Spleen (tissue), 11 donors: ENCODE results near the gene FTO. TPM values are rescaled to one million over a fixed set of nuclear protein-coding genes. Genes with fewer than 3 reads are reported as not detected.

Source experiments
- DNase-seq: peaks from one replicate; pipeline ENCODE4 v3.0.0-alpha.2; 2020
- H3K27ac ChIP-seq, 8 donors: fragments of 200-600 bp; sonication (generic) in 7 of 8; 1 replicate in 4 of 8; 2 replicates in 4 of 8; pipeline versions ENCODE4 v1.5.0 to v1.8.0; 2016 to 2021; ENCODE audit warnings: inconsistent platforms in 4 of 8, mild to moderate bottlenecking in 4 of 8, moderate library complexity in 1 of 8
- H3K27me3 ChIP-seq, 7 donors: fragments of 200-600 bp; sonication (generic) in 6 of 7; replicated peaks in 1 of 7; 1 replicate in 4 of 7; 2 replicates in 3 of 7; pipeline versions ENCODE4 v1.5.0 to v1.8.0; 2016 to 2021; ENCODE audit warnings: inconsistent platforms in 3 of 7, mild to moderate bottlenecking in 1 of 7
- H3K36me3 ChIP-seq, 6 donors: fragments of 200-600 bp; sonication (generic) in 5 of 6; 1 replicate in 4 of 6; 2 replicates in 2 of 6; pipeline versions ENCODE4 v1.5.0 to v1.8.0; 2016 to 2021; ENCODE audit warnings: inconsistent platforms in 2 of 6
- H3K4me1 ChIP-seq, 6 donors: fragments of 200-600 bp; sonication (generic) in 5 of 6; 1 replicate in 3 of 6; 2 replicates in 3 of 6; pipeline versions ENCODE4 v1.5.0 to v1.8.0; 2016 to 2021; ENCODE audit warnings: inconsistent platforms in 3 of 6
- H3K4me3 ChIP-seq, 8 donors: fragments of 200-600 bp; sonication (generic) in 7 of 8; 1 replicate in 4 of 8; 2 replicates in 4 of 8; pipeline versions ENCODE4 v1.5.0 to v1.8.0; 2016 to 2021; ENCODE audit warnings: inconsistent platforms in 4 of 8, mild to moderate bottlenecking in 4 of 8, moderate library complexity in 2 of 8
- H3K9me3 ChIP-seq, 8 donors: fragments of 200-600 bp; sonication (generic) in 7 of 8; 1 replicate in 4 of 8; 2 replicates in 4 of 8; pipeline versions ENCODE4 v1.5.0 to v1.8.0; 2016 to 2021; ENCODE audit warnings: inconsistent platforms in 4 of 8
- POLR2A ChIP-seq, 3 donors: fragments of 450-650 bp; IDR thresholded peaks; one replicate each; pipeline ENCODE4 v1.5.1; 2017; ENCODE audit warnings: antibody characterized with exemption in 3 of 3, mild to moderate bottlenecking in 1 of 3
- POLR2AphosphoS5 ChIP-seq, 3 donors: sonication (generic); formaldehyde crosslinking; IDR thresholded peaks; one replicate each; pipeline ENCODE4 v1.5.1; 2017; ENCODE audit warnings: antibody characterized with exemption in 3 of 3
- WGBS, 5 donors: extraction: QIAGEN DNeasy Blood & Tissue Kit in 3 of 5; methylation state at CpG; one replicate each; pipeline versions ENCODE4 v1.1.5 to v1.1.7; 2013 to 2018; 5-methylcytosine and 5-hydroxymethylcytosine counted together
- intact Hi-C: fragments of 100-400 bp; cut with DNase I; formaldehyde crosslinking; loops from one replicate; pipeline ENCODE4 v1.15.0; 2023; ENCODE audit warnings: low total_unique reads
- polyA plus RNA-seq, 3 donors: library from polyadenylated mRNA; stranded (reverse); fragments of 200-250 nt; gene quantifications; one replicate each; pipeline ENCODE4 v1.2.1, GENCODE V29; 2013
- total RNA-seq, 7 donors: library from RNA; depleted of rRNA in 3 of 7; stranded (reverse); fragments of >200 nt in 3 of 7; fragmentation: NEBNext Ultra II Directional in 4 of 7; extraction: Animal tissue kit (Norgen Biotek cat#: 25700) in 4 of 7; gene quantifications; one replicate each; pipeline versions ENCODE4 v1.1.0 to v1.2.1, GENCODE V29; 2016 to 2021
- TF ChIP-seq, protein P1 (sequence below), 11 experiments: fragments of 200-600 bp in 7 of 11; fragments of 450-650 bp in 4 of 11; sonication (generic) in 4 of 11; IDR thresholded peaks in 8 of 11; conservative IDR thresholded peaks in 3 of 11; 1 replicate in 7 of 11; 2 replicates in 4 of 11; pipeline versions ENCODE4 v1.4.0 to v1.8.0; 2016 to 2021; ENCODE audit warnings: antibody characterized with exemption in 11 of 11, inconsistent platforms in 4 of 11, mild to moderate bottlenecking in 1 of 11
- donor health status: healthy with polysubstance abuse.
- donor health status: DM: no; HTN: no; CAD: no; lungs with moderate emphysema.
- donor health status: DM: no; HTN: no; CAD: no.
- donor health status: Bipolar disorder and iron deficiency.
- donor health status: healthy.
- donor health status: DM: no; HTN: no; CAD: no.
- donor health status: DM: yes; HTN: yes; CAD: no.

FTO gene
- total and polyA plus RNA-seq, 10 donors, result 6.8 to 89.8 (median 68.4) TPM

DNA sequence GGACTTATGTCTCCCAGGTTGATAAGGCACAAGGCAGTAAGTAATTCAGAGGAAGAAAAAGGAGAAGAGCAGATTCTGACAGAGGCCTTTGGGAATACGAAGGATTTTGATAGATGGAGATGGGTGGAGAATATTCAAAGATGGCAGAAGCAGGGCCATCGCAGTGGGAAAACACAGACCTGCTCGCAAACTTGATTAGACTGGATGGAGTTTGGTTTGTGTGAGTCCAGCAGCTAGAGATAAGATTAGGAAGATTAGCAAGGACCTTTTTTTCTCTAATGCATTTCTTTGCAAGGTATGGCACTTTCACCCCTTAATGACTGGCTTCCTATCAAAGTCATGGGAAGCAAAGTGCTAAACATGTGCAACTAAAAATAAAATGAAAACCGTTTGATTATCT, 196.7 kb downstream of the FTO start:
- 82 to 85% (median 84%) methylated on average over 4 of the region's 4 CpGs for WGBS, 5 donors
- Histone ChIP-seq H3K4me3 (no peak overlapping the region), H3K27ac (no peak overlapping the region), H3K4me1 (peaks cover 0 to 6% (median 0%) of the 10 kb centered on the region in 6 donors), H3K36me3 (peaks cover 0 to 12% (median 0%) of the 10 kb centered on the region in 6 donors), H3K9me3 (no peaks in the 10 kb centered on the region), H3K27me3 (no peaks in the 10 kb centered on the region)
- TF ChIP-seq, protein P1, sequence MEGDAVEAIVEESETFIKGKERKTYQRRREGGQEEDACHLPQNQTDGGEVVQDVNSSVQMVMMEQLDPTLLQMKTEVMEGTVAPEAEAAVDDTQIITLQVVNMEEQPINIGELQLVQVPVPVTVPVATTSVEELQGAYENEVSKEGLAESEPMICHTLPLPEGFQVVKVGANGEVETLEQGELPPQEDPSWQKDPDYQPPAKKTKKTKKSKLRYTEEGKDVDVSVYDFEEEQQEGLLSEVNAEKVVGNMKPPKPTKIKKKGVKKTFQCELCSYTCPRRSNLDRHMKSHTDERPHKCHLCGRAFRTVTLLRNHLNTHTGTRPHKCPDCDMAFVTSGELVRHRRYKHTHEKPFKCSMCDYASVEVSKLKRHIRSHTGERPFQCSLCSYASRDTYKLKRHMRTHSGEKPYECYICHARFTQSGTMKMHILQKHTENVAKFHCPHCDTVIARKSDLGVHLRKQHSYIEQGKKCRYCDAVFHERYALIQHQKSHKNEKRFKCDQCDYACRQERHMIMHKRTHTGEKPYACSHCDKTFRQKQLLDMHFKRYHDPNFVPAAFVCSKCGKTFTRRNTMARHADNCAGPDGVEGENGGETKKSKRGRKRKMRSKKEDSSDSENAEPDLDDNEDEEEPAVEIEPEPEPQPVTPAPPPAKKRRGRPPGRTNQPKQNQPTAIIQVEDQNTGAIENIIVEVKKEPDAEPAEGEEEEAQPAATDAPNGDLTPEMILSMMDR (IDR thresholded peaks at IDR 0.05 in 8 of 11, conservative IDR thresholded peaks at IDR 0.05 in 3 of 11), result no peak
- TF ChIP-seq POLR2A (IDR thresholded peaks at IDR 0.05) (no peak), POLR2AphosphoS5 (IDR thresholded peaks at IDR 0.05) (no peak)
- intact Hi-C loops, result no loop called here
- DNase-seq, result no peak

DNA sequence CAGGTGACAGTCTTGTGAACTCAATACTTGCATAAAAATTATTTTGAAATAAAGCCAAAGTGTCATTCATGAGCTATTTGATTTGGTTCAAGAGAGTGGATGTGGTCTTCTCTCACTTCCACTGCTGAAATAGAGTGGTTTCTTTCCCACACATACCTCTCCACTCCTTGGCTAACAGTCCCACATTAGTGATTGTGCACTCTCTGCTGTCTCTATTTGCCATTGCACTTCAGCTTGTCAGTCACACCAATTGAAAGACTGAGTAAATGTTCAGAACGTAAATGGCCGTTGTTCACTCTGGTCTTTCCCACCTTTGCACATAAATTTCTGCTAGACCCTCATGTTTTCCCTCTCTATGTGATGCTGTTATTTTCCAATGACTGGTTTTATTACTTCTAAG, 197.5 kb downstream of the FTO start:
- WGBS, 5 donors, result 95 to 98% (median 95%) methylated on average over 2 of the region's 2 CpGs
- Histone ChIP-seq H3K36me3 (peaks cover 0 to 18% (median 0%) of the 10 kb centered on the region in 6 donors), H3K27me3 (no peaks in the 10 kb centered on the region), H3K9me3 (no peaks in the 10 kb centered on the region), H3K4me3 (no peak overlapping the region), H3K4me1 (peaks cover 0 to 6% (median 0%) of the 10 kb centered on the region in 6 donors), H3K27ac (no peak overlapping the region)
- no peak for DNase-seq
- intact Hi-C loops, result no loop called here
- TF ChIP-seq, protein P1 (IDR thresholded peaks at IDR 0.05 in 8 of 11, conservative IDR thresholded peaks at IDR 0.05 in 3 of 11), result no peak
- TF ChIP-seq POLR2AphosphoS5 (IDR thresholded peaks at IDR 0.05) (no peak), POLR2A (IDR thresholded peaks at IDR 0.05) (no peak)

DNA sequence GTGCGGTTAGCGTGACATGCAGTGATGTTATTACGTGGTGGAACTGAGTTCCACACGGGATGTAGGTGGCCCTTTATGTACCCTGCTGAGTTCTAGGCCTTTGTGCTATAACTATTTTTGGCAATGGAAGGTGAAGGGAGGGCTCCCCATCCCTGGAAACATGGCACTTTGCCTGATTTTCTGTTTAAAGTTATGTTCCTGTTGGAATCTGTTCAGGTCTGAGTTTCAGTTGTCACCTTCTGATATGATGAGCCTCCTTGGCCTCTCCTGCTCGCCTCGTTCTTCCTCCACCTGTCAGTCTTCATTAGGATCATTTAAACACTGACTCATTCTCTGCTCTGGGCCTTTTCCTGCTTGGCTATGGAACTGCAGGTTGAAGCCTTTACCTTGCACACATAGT, 200.6 kb downstream of the FTO start:
- peaks cover 0 to 23% (median 0%) of the 10 kb centered on the region in 6 donors for H3K36me3 ChIP-seq
- TF ChIP-seq, protein P1 (IDR thresholded peaks at IDR 0.05 in 8 of 11, conservative IDR thresholded peaks at IDR 0.05 in 3 of 11), result no peak
- TF ChIP-seq POLR2A (IDR thresholded peaks at IDR 0.05) (no peak), POLR2AphosphoS5 (IDR thresholded peaks at IDR 0.05) (no peak)
- H3K27me3 ChIP-seq, result no peaks in the 10 kb centered on the region
- intact Hi-C loops, result no loop called here
- H3K4me3 ChIP-seq, result no peak overlapping the region
- H3K4me1 ChIP-seq, result no peaks in the 10 kb centered on the region
- DNase-seq, result no peak
- WGBS, 5 donors, result 93 to 99% (median 97%) methylated on average over 6 of the region's 6 CpGs
- no peak overlapping the region for H3K27ac ChIP-seq
- no peaks in the 10 kb centered on the region for H3K9me3 ChIP-seq

DNA sequence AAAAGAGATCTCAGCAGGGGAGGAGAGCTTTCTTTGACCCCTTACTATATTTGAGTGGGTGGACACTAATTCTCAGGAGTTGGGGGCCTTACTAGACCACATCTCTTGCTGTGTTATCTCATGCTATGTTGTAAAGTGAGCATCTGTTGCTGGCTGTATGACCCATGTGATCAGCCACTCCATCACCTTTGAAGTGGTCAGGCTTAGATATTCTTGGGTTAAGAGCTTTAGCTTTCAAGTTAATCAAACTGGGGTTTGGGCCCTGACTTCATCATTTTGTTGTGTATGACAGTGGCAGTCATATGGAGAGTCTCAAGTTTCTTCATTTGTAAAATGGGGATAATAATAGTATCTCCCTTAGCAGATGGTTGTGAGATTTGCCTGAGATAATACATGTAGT, 201.1 kb downstream of the FTO start:
- Histone ChIP-seq H3K27me3 (no peaks in the 10 kb centered on the region), H3K4me1 (no peaks in the 10 kb centered on the region), H3K27ac (no peak overlapping the region), H3K9me3 (no peaks in the 10 kb centered on the region), H3K36me3 (peaks cover 0 to 23% (median 0%) of the 10 kb centered on the region in 6 donors), H3K4me3 (no peak overlapping the region)
- TF ChIP-seq, protein P1 (IDR thresholded peaks at IDR 0.05 in 8 of 11, conservative IDR thresholded peaks at IDR 0.05 in 3 of 11), result no peak
- no peak for TF ChIP-seq POLR2A (IDR thresholded peaks at IDR 0.05)
- TF ChIP-seq POLR2AphosphoS5 (IDR thresholded peaks at IDR 0.05), result no peak
- intact Hi-C loops, result no loop called here
- no peak for DNase-seq
